ENCODE measurements around the gene UMAD1. TPM values are rescaled to one million over a fixed set of nuclear protein-coding genes. Genes with fewer than 3 reads are reported as not detected.

Gene UMAD1
- polyA plus RNA-seq, 3 donors = 6.2 to 22.7 (median 18.6) TPM

GRCh38 chr7:7810826-7811225 lies 170.3 kb downstream of the UMAD1 start:
- peaks cover 4 to 5% of the 10 kb centered on the region in 2 donors for H3K4me1 ChIP-seq (ENCODE audit: control insufficient read depth in 1 of 2, insufficient read depth in 2 of 2, low read length in 2 of 2)
- WGBS (ENCODE audit: insufficient coverage) = no CpG with 5 or more reads among the region's 2 CpGs
- Mint-ChIP-seq H3K27ac (no peak overlapping the region), H3K36me3 (peaks cover 3 to 7% of the 10 kb centered on the region in 2 donors), H3K4me1 (peaks cover 3% of the 10 kb centered on the region), H3K4me3 (no peak overlapping the region), H3K9me3 (peaks cover 0 to 9% (median 3%) of the 10 kb centered on the region in 7 donors), H3K27me3 (ENCODE audit: low read depth in 3 of 3) (no peaks in the 10 kb centered on the region)
- TF ChIP-seq CTCF (IDR thresholded peaks at IDR 0.05) = no peak
- intact Hi-C loops (cut with micrococcal nuclease) = no loop called here
- H2AFZ ChIP-seq (ENCODE audit: insufficient read depth, low read depth, low read length, poor library complexity, severe bottlenecking) = no peak overlapping the region
- H3K4me3 ChIP-seq (replicated peaks in 1 of 3; ENCODE audit: low read depth in 2 of 3, low read length in 3 of 3) = no peak overlapping the region
- H4K20me1 ChIP-seq (ENCODE audit: insufficient read depth, low read length) = no peaks in the 10 kb centered on the region
- no peak for DNase-seq
- no peak overlapping the region for H3K9ac ChIP-seq (ENCODE audit: insufficient read depth, low read length, poor library complexity, severe bottlenecking)
- H3K4me2 ChIP-seq (replicated peaks; ENCODE audit: extremely low read depth, low read length, poor library complexity, severe bottlenecking) = no peak overlapping the region
- peaks cover 0 to 3% of the 10 kb centered on the region in 2 donors for H3K9me3 ChIP-seq (replicated peaks in 1 of 2; ENCODE audit: control insufficient read depth in 1 of 2, insufficient read depth in 1 of 2, low read length in 2 of 2)
- H3K36me3 ChIP-seq (replicated peaks in 1 of 2; ENCODE audit: control insufficient read depth in 1 of 2, insufficient read depth in 2 of 2, low read length in 2 of 2) = no peaks in the 10 kb centered on the region
- H3K27me3 ChIP-seq (ENCODE audit: control insufficient read depth in 2 of 2, insufficient read depth in 2 of 2, low read length in 2 of 2) = no peaks in the 10 kb centered on the region
- no peaks in the 10 kb centered on the region for H3K79me2 ChIP-seq (ENCODE audit: insufficient read depth, low read length)
- no peak overlapping the region for H3K27ac ChIP-seq (ENCODE audit: low read depth in 1 of 2, low read length in 2 of 2)

- Histone ChIP-seq H3K4me3 (replicated peaks in 1 of 3; ENCODE audit: low read depth in 2 of 3, low read length in 3 of 3) (no peak overlapping the region), H2AFZ (ENCODE audit: insufficient read depth, low read depth, low read length, poor library complexity, severe bottlenecking) (no peak overlapping the region), H3K79me2 (ENCODE audit: insufficient read depth, low read length) (no peaks in the 10 kb centered on the region), H4K20me1 (ENCODE audit: insufficient read depth, low read length) (no peaks in the 10 kb centered on the region), H3K36me3 (replicated peaks in 1 of 2; ENCODE audit: control insufficient read depth in 1 of 2, insufficient read depth in 2 of 2, low read length in 2 of 2) (no peaks in the 10 kb centered on the region), H3K27me3 (ENCODE audit: control insufficient read depth in 2 of 2, insufficient read depth in 2 of 2, low read length in 2 of 2) (no peaks in the 10 kb centered on the region), H3K9ac (ENCODE audit: insufficient read depth, low read length, poor library complexity, severe bottlenecking) (no peak overlapping the region), H3K4me1 (ENCODE audit: control insufficient read depth in 1 of 2, insufficient read depth in 2 of 2, low read length in 2 of 2) (peaks cover 9 to 10% of the 10 kb centered on the region in 2 donors), H3K4me2 (replicated peaks; ENCODE audit: extremely low read depth, low read length, poor library complexity, severe bottlenecking) (no peak overlapping the region), H3K9me3 (replicated peaks in 1 of 2; ENCODE audit: control insufficient read depth in 1 of 2, insufficient read depth in 1 of 2, low read length in 2 of 2) (peaks cover 0 to 3% of the 10 kb centered on the region in 2 donors), H3K27ac (ENCODE audit: low read depth in 1 of 2, low read length in 2 of 2) (no peak overlapping the region)
- peaks cover 0 to 9% (median 3%) of the 10 kb centered on the region in 7 donors for H3K9me3 Mint-ChIP-seq
- peaks cover 13% of the 10 kb centered on the region for H3K4me1 Mint-ChIP-seq
- intact Hi-C loops (cut with micrococcal nuclease) = no loop called here
- no peaks in the 10 kb centered on the region for H3K27me3 Mint-ChIP-seq (ENCODE audit: low read depth in 3 of 3)
- no peak for TF ChIP-seq CTCF (IDR thresholded peaks at IDR 0.05)
- no peak overlapping the region for H3K4me3 Mint-ChIP-seq
- peaks cover 3 to 7% of the 10 kb centered on the region in 2 donors for H3K36me3 Mint-ChIP-seq
- H3K27ac Mint-ChIP-seq = no peak overlapping the region
- DNase-seq = no peak
- no CpG with 5 or more reads among the region's 1 CpG for WGBS (ENCODE audit: insufficient coverage)
Measured at GRCh38 chr7:7812112-7812511, 171.6 kb downstream of the UMAD1 start.

Measured in CD14-positive monocyte (primary cell).